GM19372 (cell line): ENCODE measurements around the gene PTCRA.
"Not testable (repeated sequence)": the region's sequence is repeated elsewhere in the genome, so short reads cannot be mapped to it uniquely, and the experiment has no call there.

Experiments
- ATAC-seq: cut with Tn5 transposase; IDR thresholded peaks from one replicate; pipeline ENCODE4 v1.9.1; 2021; ENCODE audit warnings: mild to moderate bottlenecking, low read depth, moderate library complexity; ENCODE audit not compliant: unreplicated experiment

PTCRA gene, protein sequence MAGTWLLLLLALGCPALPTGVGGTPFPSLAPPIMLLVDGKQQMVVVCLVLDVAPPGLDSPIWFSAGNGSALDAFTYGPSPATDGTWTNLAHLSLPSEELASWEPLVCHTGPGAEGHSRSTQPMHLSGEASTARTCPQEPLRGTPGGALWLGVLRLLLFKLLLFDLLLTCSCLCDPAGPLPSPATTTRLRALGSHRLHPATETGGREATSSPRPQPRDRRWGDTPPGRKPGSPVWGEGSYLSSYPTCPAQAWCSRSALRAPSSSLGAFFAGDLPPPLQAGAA

DNA sequence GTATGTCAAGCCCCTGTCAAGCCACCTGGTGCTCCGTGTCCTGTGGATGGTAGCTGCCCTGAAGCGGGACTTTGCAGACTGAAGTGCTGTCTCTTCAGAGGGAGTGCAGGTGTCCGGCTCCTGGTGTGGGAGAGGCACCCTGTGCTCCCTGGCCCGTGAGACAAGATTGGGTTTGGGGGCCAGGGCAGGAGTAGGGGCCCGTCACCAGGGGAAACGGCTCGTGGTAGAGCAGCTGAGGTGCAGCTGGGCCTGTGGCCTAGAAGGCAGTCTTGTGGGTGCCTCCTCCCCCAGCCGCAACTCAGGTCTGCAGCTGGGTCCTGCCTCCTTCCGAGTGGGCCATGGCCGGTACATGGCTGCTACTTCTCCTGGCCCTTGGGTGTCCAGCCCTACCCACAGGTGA is at the start of gene PTCRA:
TSS of gene PTCRA (plus strand) at position 322 of the 400 bp plus-strand sequence. CDS start at position 339, 17 bp downstream.
- no peak for ATAC-seq

DNA sequence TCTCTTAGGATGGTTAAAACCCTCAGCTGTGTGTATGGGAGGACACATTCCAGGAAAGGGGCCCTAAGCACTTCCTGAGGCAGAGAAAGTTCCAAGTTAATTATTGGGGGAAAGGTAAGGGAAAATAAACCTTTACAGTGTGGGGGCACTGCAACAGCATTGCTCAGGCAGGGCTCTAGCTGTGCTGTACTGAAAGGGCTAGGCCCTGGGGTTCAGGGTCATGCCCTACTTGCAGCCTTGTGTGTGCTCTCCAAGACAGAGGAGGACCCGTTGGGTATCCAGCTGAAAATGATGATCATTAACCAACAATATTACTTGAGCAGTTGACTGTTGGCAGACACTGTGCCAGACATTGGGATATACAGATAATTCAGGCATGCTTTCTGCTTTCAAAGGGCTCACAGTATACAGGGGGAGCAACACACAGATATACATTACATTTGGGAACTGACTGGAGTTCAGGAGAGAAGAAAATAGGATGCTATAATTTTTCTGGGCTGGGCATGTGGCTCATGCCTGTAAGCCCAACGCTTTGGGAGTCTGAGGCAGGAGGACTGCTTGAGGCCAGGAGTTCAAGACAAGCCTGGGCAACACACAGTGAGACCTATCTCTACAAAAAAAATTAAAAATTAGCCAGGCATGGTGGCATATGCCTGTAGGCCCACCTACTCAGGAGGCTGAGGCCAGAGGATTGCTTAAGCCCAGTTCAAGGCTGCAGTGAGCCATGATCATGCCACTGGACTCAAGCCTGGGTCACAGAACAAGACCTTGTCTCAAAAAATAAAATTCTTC is 45.5 kb upstream of the PTCRA start:
- ATAC-seq, result no peak

DNA sequence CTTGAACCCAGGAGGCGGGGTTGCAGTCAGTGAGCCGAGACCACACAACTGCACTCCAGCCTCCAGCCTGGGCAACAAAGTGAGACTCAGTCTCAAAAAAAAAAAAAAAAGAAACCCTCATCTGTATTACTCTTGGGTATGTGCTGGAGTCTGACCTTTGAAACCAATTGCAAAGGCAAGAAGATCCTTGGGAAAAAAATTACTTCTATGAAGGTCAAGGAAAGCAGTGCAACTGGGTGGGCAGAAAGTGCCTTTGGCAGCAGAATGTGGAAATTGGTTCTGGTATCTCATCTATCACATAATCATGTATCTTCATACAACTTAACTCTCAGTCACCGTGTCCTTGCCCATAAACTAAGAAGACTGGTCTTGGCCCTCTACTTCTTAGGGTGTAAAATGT is 44.1 kb upstream of the PTCRA start:
- no peak for ATAC-seq

DNA sequence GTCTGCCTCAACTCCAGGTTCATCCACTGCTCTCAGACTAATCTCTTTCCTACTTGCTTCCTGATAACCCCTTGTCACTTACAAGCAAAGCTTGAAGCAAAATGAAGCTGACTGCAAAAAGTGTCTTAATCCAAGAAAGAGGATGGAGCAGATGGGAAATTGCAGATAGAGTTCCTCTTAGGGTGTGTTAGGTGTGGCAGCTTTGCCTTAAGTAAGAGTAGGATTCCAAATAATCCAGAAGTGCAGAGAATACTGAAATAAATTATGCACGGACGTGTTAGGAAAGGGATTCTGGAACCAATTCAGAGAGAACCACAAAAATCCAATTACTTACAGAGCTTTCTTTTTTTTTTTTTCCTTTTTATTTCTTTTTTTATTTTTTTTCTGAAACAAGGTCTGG is 42.5 kb upstream of the PTCRA start:
- no peak for ATAC-seq

DNA sequence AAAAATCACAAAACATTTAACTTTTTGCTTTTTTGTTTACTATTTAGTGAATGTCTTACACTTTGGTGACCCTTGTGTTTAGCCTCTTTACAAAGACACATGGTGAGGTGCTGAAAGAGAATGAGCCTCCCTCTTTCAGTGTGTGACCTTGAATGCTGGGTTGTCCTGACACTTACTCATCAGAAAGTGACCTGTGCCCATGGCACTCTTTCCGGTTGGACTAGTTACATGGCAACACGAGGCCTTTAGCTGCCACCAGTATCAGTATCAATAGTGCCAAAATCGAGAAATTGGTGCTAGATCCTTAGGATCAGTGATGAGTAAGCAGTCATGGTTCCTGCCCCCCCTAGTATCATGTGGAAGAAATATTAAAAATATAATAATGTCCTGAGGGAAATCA is 38.2 kb upstream of the PTCRA start:
- no peak for ATAC-seq

DNA sequence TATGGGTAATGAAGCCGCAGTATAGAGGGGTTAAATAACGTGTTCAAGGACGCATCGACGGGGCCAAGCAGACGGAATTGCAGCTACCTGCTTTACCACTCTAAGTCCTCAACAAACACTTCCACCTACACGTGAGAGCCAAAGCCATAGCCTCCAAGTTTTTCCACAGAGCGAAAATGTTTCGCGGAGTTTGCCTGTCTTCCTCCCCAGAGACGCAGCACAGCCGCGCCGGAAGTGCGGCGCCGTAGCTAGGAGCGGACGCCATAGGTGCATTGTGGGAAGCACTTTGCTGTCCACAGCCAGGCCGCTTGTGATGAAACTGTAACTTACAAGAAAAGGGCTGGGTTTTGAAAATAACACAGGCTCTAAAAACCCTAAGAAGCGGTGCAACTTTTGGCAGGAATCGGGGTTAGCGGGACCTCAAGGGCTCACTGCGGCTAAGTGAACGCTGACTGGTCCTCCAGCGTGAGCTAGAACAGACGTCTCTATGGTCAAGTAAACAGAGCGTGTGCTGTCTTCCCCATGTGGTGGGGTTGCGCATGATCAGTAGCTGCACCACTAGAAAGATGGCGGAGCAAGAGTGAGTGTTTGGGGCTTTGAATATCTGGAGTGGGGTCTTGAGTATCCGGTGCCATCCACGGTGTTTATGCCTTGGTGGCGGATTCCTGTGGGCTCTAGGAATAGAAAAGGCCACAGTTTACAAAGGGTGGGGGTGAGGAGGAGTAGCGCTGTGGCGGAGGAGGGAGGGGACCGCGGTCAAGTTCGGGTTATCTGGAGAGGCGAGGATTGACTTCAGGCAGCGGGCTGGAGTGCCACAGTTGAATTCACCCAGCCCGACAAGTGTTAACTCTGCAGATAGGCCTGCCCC is 36.2 kb upstream of the PTCRA start, which contains the start of gene RPL7L1:
TSS of gene RPL7L1 (plus strand) at position 245 of the 868 bp plus-strand sequence. CDS start at position 540, 295 bp downstream.
- ATAC-seq, result peak; percentile 91

DNA sequence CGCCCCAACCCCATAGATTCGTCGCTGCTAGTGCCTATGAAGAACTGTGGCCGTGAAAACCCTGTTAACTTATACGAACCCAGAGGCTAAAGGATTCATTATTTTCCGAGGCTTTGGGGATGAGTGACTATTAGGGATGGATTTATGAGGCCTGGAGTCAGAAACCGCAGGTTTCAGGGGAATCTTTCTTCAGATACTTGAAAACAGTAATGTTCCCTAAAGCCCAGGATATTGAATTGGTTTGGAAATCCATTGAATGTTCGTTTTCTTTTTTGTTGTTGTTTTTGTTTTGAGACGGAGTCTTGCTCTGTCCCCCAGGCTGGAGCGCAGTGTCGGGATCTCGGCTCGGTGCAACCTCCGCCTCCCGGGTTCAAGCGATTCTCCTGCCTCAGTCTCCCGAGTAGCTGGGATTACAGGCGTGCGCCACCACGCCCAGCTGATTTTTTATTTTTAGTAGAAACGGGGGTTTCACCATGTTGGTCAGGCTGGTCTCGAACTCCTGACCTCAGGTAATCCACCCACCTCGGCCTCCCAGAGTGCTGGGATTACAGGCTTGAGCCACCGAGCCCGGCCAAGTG is 35.5 kb upstream of the PTCRA start:
- not testable (repeated sequence) for ATAC-seq

DNA sequence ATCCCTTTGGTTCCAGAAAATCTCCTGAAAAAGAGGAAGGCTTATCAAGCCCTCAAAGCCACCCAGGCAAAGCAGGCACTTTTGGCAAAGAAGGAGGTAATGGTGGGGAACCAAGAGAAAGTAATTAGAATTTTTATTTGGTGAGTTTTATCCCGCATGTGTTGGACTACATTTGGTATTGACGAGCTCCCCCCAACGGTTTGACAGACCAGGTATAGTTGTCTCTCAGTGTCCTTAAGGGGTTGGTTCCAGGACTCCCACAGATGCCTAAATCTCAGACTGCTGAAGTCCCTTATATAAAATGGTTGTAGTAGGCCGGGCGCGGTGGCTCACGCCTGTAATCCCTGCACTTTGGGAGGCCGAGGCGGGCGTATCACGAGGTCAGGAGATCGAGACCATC is 35.0 kb upstream of the PTCRA start:
- ATAC-seq, result not testable (repeated sequence)

DNA sequence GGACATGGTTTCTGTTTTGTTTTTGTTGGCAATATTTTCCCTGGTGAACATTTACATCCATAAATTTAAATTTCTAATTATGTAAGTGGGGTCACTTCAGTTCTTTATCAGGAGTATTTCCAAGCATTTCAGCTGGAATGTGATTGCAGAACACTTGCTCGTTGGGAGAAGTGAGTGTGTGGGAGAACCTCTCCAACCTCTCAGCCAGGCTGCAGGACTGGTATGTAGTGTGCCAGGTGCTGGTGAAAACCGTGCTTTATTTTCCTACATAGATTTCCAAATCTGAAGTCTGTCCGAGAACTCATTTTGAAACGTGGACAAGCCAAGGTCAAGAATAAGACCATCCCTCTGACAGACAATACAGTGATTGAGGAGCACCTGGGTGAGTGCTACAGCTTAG is 30.2 kb upstream of the PTCRA start:
- ATAC-seq, result no peak

DNA sequence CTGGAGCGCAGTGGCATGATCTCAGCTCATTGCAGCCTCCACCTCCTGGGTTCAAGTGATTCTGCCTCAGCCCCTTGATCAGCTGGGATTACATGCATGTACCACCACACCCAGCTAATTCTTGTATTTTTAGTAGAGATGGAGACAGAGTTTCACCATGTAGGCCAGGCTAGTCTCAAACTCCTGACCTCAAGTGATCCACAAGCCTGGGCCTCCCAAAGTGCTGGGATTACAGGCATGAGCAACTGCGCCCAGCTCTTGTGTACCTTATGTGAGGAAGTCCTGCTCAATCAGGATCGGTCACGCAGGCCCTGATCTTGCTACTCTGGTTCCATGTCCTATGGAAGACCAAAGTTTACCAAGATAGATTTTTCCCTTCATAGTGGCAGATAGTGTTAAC is 27.7 kb upstream of the PTCRA start:
- not testable (repeated sequence) for ATAC-seq

DNA sequence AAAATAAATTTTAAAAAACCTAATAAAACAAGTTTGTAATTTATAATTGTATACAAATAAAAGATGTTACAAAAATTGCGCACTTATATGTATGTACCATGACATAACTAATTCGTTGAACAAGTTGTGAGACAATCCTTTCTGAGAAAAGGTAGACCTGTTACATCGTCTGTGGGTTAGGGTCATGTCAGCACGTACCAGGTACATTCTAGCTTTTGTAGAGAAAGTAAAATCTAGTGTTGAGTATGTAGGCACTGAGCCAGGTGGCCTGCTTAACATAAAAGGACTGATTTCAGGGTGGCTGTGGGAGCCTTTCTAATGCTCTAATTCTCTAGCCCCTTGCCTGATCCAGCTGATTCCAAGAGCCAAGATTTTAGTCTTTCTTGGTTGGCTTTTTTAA is 26.0 kb upstream of the PTCRA start:
- no peak for ATAC-seq

DNA sequence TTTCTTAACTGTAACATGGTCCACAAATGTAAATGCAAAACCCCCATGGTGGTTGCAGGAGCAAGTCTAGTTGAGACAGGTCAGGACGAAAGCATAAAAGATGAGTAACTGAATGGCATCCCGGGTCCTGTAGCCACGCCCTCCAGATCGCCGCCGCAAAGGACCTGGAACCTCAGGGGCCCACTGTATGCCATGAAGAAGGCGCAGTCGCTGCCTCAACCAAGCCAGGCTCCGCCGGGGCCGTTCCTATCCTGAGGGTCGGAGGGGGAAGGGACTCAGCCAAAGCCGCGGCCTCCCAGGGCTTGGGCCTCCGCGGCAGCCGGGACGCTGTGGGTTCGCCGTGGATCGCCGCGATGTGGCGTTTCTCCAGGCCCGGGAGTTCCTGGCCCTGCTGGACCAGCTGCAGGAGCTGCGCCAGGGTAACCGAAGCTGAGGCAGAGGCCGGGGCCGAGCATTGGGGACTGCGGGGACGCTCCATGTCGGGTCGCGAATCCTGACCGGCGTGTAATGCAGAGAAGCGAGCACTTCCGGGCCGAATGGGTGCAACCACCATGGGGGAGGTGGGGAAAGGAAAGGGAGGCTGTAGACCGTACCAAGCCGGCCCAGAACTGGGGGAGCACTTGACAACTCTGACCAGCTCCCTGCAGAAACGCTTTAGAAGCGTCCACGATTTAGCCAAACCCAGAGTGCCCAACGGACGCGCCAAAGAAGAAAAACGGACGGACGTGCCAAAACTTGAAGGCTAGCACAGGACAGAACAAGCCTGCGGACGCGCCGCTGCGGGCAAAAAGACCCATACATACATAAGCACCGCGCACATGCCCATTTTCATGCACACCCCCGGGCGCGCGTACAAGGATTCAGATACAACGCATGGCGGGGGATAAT is 25.3 kb upstream of the PTCRA start:
- ATAC-seq, result peak; percentile 85

DNA sequence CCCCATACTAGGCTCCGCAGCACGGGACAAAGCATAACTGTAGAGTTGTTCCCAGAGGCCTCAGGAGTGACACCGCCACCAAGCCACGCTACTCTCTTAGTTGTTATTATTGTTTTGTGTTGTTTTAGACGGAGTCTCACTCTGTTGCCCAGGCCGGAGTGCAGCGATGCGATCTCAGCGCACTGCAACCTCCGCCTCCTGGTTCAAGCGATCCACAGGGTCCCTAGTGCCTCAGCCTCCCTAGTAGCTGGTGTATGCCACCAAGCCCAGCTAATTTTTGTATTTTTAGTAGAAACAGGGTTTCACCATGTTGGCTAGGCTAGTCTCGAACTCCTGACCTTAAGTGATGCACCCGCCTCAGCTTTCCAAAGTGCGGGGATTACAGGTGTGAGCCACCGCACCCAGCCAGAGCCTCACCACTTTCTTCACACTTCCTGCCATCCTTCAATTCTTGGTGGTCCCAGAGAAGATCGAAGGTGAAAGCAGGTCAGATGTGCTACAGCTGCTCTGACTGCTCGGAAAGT is 24.6 kb upstream of the PTCRA start:
- no peak for ATAC-seq

DNA sequence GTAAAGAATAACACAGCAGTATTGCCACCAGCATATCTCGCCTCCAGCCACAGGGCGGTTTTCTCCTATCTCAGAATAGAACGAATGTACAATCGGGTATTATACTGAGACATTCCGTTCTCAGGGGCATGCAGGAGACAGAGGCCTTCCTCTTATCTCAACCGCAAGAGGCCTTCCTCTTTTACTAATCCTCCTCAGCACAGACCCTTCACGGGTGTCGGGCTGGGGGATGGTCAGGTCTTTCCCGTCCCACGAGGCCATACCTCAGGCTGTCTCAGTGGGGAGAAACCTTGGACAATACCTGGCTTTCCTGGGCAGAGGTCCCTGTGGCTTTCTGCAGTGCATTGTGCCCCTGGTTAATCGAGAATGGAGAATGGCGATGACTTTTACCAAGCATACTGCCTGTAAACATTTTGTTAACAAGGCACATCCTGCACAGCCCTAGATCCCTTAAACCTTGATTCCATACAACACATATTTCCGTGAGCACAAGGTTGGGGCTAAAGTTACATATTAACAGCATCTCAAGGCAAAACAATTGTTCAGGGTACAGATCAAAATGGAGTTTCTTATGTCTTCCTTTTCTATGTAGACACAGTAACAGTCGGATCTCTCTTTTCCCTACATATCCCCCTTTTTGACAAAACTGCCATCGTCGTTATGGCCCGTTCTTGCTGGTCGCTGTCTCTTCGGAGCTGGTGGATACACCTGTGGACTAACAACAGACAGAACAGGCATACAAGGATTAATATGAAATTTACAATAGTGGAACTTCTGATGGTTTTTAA is 21.6 kb upstream of the PTCRA start:
- ATAC-seq, result not testable (repeated sequence)

DNA sequence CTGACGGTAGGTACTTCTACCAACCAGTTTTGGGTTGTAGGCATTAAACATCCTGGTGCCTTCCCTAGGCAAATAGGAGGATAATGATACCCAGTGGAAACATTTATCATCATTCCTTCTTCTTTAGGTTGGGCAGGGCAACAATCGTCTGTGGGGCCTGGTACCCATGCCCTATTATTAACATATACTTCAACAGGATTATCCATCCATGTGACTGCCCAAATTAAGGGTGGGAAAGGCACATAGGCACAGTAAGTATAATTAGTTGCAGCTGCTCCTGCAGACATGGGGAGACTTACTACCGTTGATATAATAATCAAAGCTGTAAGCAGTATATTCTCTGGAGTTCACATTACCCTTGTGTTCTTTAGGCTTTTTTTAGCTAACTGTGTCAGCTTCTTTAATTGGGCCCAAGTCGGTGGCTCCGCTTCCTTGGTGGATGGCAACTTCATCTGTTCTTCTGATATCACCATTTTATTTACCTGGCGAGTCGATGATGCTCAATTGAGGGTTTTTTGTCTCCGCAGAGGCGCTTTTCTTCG is 19.6 kb upstream of the PTCRA start:
- no peak for ATAC-seq

DNA sequence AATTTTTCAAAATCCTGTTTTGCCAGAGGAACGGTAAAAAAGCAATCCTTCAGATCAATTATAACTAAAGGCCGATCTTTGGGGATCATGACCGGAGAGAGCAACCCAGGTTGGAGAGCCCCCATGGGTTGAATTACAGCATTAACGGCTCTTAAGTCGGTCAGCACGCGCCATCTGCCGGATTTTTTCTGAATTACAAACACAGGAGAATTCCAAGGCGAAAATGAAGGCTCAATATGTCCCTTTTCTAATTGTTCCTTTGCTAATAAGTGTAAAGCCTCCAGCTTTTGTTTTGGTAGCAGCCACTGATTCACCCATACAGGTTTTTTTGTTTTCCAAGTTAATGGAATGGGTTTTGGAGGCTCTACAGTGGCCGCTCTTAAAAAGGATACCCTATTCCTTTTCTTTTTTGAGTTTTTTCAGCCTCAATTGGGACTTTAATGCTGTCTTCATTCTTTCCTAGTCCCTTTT is 16.9 kb upstream of the PTCRA start:
- ATAC-seq, result no peak

DNA sequence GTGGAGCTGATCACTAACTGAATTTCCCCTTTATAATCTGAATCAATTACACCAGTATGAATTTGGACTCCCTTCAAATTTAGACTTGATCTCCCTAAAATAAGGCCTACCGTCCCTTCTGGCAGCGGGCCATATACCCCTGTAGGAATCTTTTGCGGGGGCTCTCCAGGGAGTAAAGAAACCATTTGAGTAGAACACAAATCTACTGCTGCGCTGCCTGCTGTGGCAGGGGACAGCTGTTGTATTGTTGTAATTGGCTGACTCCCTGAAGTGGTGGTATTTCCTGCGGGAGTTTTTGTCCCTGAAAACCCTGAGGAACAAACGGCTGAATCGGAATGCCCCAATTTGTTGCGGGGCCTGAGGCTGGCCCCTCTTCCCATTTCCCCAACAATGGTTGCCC is 16.0 kb upstream of the PTCRA start:
- ATAC-seq, result no peak

DNA sequence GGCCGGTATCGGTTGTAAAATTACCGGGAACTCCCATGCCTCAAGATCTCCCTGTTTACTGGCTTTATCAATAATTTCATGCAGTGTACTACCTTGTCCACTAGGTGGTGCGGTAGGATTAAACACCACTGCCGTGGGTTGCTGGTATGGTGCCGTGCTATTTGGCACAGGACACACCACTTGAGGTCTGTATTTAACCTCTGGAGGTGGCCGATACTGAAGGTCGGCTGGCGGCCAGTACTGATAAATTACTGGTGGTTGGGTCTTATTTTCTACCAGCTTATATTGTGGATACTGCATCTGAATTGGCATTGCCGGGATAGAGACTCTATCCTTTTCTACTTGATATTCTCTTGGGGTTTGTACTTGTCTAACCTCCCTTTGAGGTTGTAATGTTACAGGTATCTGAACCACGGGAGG is 14.3 kb upstream of the PTCRA start:
- no peak for ATAC-seq
